ENCODE measurements around the gene CX3CL1. TPM values are rescaled to one million over a fixed set of nuclear protein-coding genes. Genes with fewer than 3 reads are reported as not detected.

Gene CX3CL1
- total RNA-seq, 2 experiments from 2014 or later = not detected

GRCh38 chr16:57405097-57405496, 32.8 kb downstream of the CX3CL1 start:
- no peaks in the 10 kb centered on the region for H3K9me3 Mint-ChIP-seq
- no peak overlapping the region for H3K4me3 Mint-ChIP-seq
- no peak for DNase-seq
- no peaks in the 10 kb centered on the region for H3K27me3 Mint-ChIP-seq (ENCODE audit: low read depth)
- CTCF ChIA-PET = interaction anchor here (0.7 to 2.2 kb wide), 2 partner anchors 13 to 518 kb away, joined by 3 to 12 read pairs; no protein-coding TSS in a partner anchor
- no peak overlapping the region for H3K27ac Mint-ChIP-seq
- no peaks in the 10 kb centered on the region for H3K4me1 Mint-ChIP-seq (ENCODE audit: low read depth)
- intact Hi-C loops (cut with micrococcal nuclease) = no loop called here
- no peaks in the 10 kb centered on the region for H3K36me3 Mint-ChIP-seq (ENCODE audit: low read depth)

- Mint-ChIP-seq H3K36me3 (ENCODE audit: low read depth) (no peaks in the 10 kb centered on the region), H3K4me3 (no peak overlapping the region), H3K9me3 (no peaks in the 10 kb centered on the region), H3K4me1 (ENCODE audit: low read depth) (no peaks in the 10 kb centered on the region), H3K27me3 (ENCODE audit: low read depth) (no peaks in the 10 kb centered on the region), H3K27ac (no peak overlapping the region)
- no peak for DNase-seq
- intact Hi-C loops (cut with micrococcal nuclease) = no loop called here
- CTCF ChIA-PET = interaction anchor here (2.2 kb wide), 1 partner anchor 11 kb away, joined by 12 read pairs; no protein-coding TSS in a partner anchor
These were observed 34.6 kb downstream of the CX3CL1 start for GRCh38 chr16:57406881-57407280.

GRCh38 chr16:57407521-57408353, 35.4 kb downstream of the CX3CL1 start:
- Mint-ChIP-seq H3K4me3 (no peak overlapping the region), H3K27ac (no peak overlapping the region), H3K36me3 (ENCODE audit: low read depth) (no peaks in the 10 kb centered on the region), H3K27me3 (ENCODE audit: low read depth) (no peaks in the 10 kb centered on the region), H3K9me3 (no peaks in the 10 kb centered on the region), H3K4me1 (ENCODE audit: low read depth) (no peaks in the 10 kb centered on the region)
- intact Hi-C loops (cut with micrococcal nuclease) = no loop called here
- DNase-seq = no peak
- CTCF ChIA-PET = no interaction called here

GRCh38 chr16:57409065-57409464, 36.8 kb downstream of the CX3CL1 start:
- no peaks in the 10 kb centered on the region for H3K27me3 Mint-ChIP-seq (ENCODE audit: low read depth)
- intact Hi-C loops (cut with micrococcal nuclease) = no loop called here
- DNase-seq = no peak
- no peaks in the 10 kb centered on the region for H3K9me3 Mint-ChIP-seq
- H3K36me3 Mint-ChIP-seq (ENCODE audit: low read depth) = no peaks in the 10 kb centered on the region
- H3K4me1 Mint-ChIP-seq (ENCODE audit: low read depth) = no peaks in the 10 kb centered on the region
- H3K27ac Mint-ChIP-seq = no peak overlapping the region
- no peak overlapping the region for H3K4me3 Mint-ChIP-seq
- CTCF ChIA-PET = no interaction called here

GRCh38 chr16:57409870-57410587, 37.7 kb downstream of the CX3CL1 start:
- CTCF ChIA-PET = interaction anchor here (0.6 to 1.1 kb wide), 2 partner anchors 88 to 108 kb away, joined by 3 read pairs; no protein-coding TSS in a partner anchor
- H3K36me3 Mint-ChIP-seq (ENCODE audit: low read depth) = no peaks in the 10 kb centered on the region
- no peaks in the 10 kb centered on the region for H3K27me3 Mint-ChIP-seq (ENCODE audit: low read depth)
- no peaks in the 10 kb centered on the region for H3K4me1 Mint-ChIP-seq (ENCODE audit: low read depth)
- no peak overlapping the region for H3K27ac Mint-ChIP-seq
- DNase-seq = no peak
- no peaks in the 10 kb centered on the region for H3K9me3 Mint-ChIP-seq
- intact Hi-C loops (cut with micrococcal nuclease) = no loop called here
- no peak overlapping the region for H3K4me3 Mint-ChIP-seq

- Mint-ChIP-seq H3K9me3 (no peaks in the 10 kb centered on the region), H3K27ac (no peak overlapping the region), H3K4me1 (ENCODE audit: low read depth) (no peaks in the 10 kb centered on the region), H3K27me3 (ENCODE audit: low read depth) (no peaks in the 10 kb centered on the region), H3K36me3 (ENCODE audit: low read depth) (no peaks in the 10 kb centered on the region), H3K4me3 (no peak overlapping the region)
- DNase-seq = no peak
- CTCF ChIA-PET = interaction anchor here (0.8 to 3.3 kb wide), 5 partner anchors 9 to 111 kb away, joined by 3 to 13 read pairs (median 3); no protein-coding TSS in a partner anchor
- intact Hi-C loops (cut with micrococcal nuclease) = no loop called here
These were observed 39.2 kb downstream of the CX3CL1 start for GRCh38 chr16:57411362-57411976.

GRCh38 chr16:57412584-57412983, 40.3 kb downstream of the CX3CL1 start:
- no peaks in the 10 kb centered on the region for H3K9me3 Mint-ChIP-seq
- H3K27me3 Mint-ChIP-seq (ENCODE audit: low read depth) = no peaks in the 10 kb centered on the region
- peaks cover 5% of the 10 kb centered on the region for H3K4me1 Mint-ChIP-seq (ENCODE audit: low read depth)
- no peak overlapping the region for H3K4me3 Mint-ChIP-seq
- no peak overlapping the region for H3K27ac Mint-ChIP-seq
- DNase-seq = no peak
- CTCF ChIA-PET = interaction anchor here (1.0 to 3.3 kb wide), 4 partner anchors 10 to 112 kb away, joined by 3 to 13 read pairs (median 6); no protein-coding TSS in a partner anchor
- no peaks in the 10 kb centered on the region for H3K36me3 Mint-ChIP-seq (ENCODE audit: low read depth)
- intact Hi-C loops (cut with micrococcal nuclease) = no loop called here

GRCh38 chr16:57413301-57413730, 41.0 kb downstream of the CX3CL1 start:
- H3K9me3 Mint-ChIP-seq = no peaks in the 10 kb centered on the region
- H3K27me3 Mint-ChIP-seq (ENCODE audit: low read depth) = no peaks in the 10 kb centered on the region
- peaks cover 9% of the 10 kb centered on the region for H3K4me1 Mint-ChIP-seq (ENCODE audit: low read depth)
- CTCF ChIA-PET = interaction anchor here (1.0 to 3.3 kb wide), 3 partner anchors 9 to 113 kb away, joined by 3 to 13 read pairs (median 8); no protein-coding TSS in a partner anchor
- no peak overlapping the region for H3K4me3 Mint-ChIP-seq
- no peak for DNase-seq
- intact Hi-C loops (cut with micrococcal nuclease) = no loop called here
- no peak overlapping the region for H3K27ac Mint-ChIP-seq
- H3K36me3 Mint-ChIP-seq (ENCODE audit: low read depth) = no peaks in the 10 kb centered on the region

GRCh38 chr16:57413733-57414132, 41.4 kb downstream of the CX3CL1 start:
- no peaks in the 10 kb centered on the region for H3K27me3 Mint-ChIP-seq (ENCODE audit: low read depth)
- intact Hi-C loops (cut with micrococcal nuclease) = no loop called here
- H3K27ac Mint-ChIP-seq = no peak overlapping the region
- no peak for DNase-seq
- CTCF ChIA-PET = interaction anchor here (1.0 to 3.3 kb wide), 3 partner anchors 9 to 113 kb away, joined by 3 to 13 read pairs (median 8); no protein-coding TSS in a partner anchor
- H3K4me3 Mint-ChIP-seq = no peak overlapping the region
- H3K36me3 Mint-ChIP-seq (ENCODE audit: low read depth) = no peaks in the 10 kb centered on the region
- no peaks in the 10 kb centered on the region for H3K9me3 Mint-ChIP-seq
- peaks cover 9% of the 10 kb centered on the region for H3K4me1 Mint-ChIP-seq (ENCODE audit: low read depth)

- H3K36me3 Mint-ChIP-seq (ENCODE audit: low read depth) = no peaks in the 10 kb centered on the region
- H3K4me1 Mint-ChIP-seq (ENCODE audit: low read depth) = peaks cover 16% of the 10 kb centered on the region
- intact Hi-C loops (cut with micrococcal nuclease) = loop anchor here (5.0 kb wide), 1 partner anchor 229 kb away; the partner anchor contains the start of genes PSME3IP1 and RSPRY1
- no peak overlapping the region for H3K4me3 Mint-ChIP-seq
- CTCF ChIA-PET = interaction anchor here (0.6 to 5.4 kb wide), 22 partner anchors 16 to 331 kb away, joined by 3 to 191 read pairs (median 5); partner anchors contain the start of genes CIAPIN1, COQ9 and CPNE2
- no peak for DNase-seq
- H3K27ac Mint-ChIP-seq = no peak overlapping the region
- no peaks in the 10 kb centered on the region for H3K27me3 Mint-ChIP-seq (ENCODE audit: low read depth)
- no peaks in the 10 kb centered on the region for H3K9me3 Mint-ChIP-seq
These were observed 43.8 kb downstream of the CX3CL1 start for GRCh38 chr16:57416084-57416483.

- CTCF ChIA-PET = interaction anchor here (0.6 to 5.4 kb wide), 23 partner anchors 12 to 206 kb away, joined by 3 to 191 read pairs (median 4); partner anchors contain the start of gene POLR2C
- DNase-seq = no peak
- Mint-ChIP-seq H3K27ac (no peak overlapping the region), H3K9me3 (no peaks in the 10 kb centered on the region), H3K36me3 (ENCODE audit: low read depth) (no peaks in the 10 kb centered on the region), H3K4me3 (no peak overlapping the region), H3K4me1 (ENCODE audit: low read depth) (peaks cover 16% of the 10 kb centered on the region), H3K27me3 (ENCODE audit: low read depth) (no peaks in the 10 kb centered on the region)
- intact Hi-C loops (cut with micrococcal nuclease) = loop anchor here (1.0 to 5.0 kb wide), 5 partner anchors 14 to 232 kb away; partner anchors contain the start of genes POLR2C, PSME3IP1 and RSPRY1
These were observed 47.2 kb downstream of the CX3CL1 start for GRCh38 chr16:57419506-57419905.
